ENCODE measurements around the gene SCN2A. TPM values are rescaled to one million over a fixed set of nuclear protein-coding genes. Genes with fewer than 3 reads are reported as not detected.
"Not testable (repeated sequence)": the region's sequence is repeated elsewhere in the genome, so short reads cannot be mapped to it uniquely, and the experiment has no call there.

The SCN2A gene
- polyA plus RNA-seq, 3 donors, result under 0.01 to 0.04 (median 0.02) TPM

- H3K27ac ChIP-seq (ENCODE audit: low read depth, low read length), result no peak overlapping the region
- 51 to 56% (median 54%) methylated on average over 5 of the region's 5 CpGs for WGBS, 3 donors
Observed at GRCh38 chr2:165294912-165295311, 55.7 kb downstream of the SCN2A start.

- H3K27ac ChIP-seq (ENCODE audit: low read depth, low read length), result no peak overlapping the region
- WGBS, 3 donors, result 93 to 95% (median 94%) methylated on average over 4 of the region's 4 CpGs
Observed at GRCh38 chr2:165295643-165296042, 56.4 kb downstream of the SCN2A start.

GRCh38 chr2:165305391-165306096 is 66.3 kb downstream of the SCN2A start:
- 39 to 53% (median 42%) methylated on average over 3 of the region's 3 CpGs for WGBS, 3 donors
- H3K27ac ChIP-seq (ENCODE audit: low read depth, low read length), result no peak overlapping the region

GRCh38 chr2:165307317-165307716 is 68.1 kb downstream of the SCN2A start:
- H3K27ac ChIP-seq (ENCODE audit: low read depth, low read length), result no peak overlapping the region
- 80 to 87% (median 81%) methylated on average over 1 of the region's 1 CpG for WGBS, 3 donors

- WGBS, 3 donors, result 69 to 80% (median 72%) methylated on average over 1 of the region's 1 CpG
- no peak overlapping the region for H3K27ac ChIP-seq (ENCODE audit: low read depth, low read length)
Observed at GRCh38 chr2:165311949-165312348, 72.7 kb downstream of the SCN2A start.

GRCh38 chr2:165312999-165313398 is 73.8 kb downstream of the SCN2A start:
- 87 to 91% (median 88%) methylated on average over 2 of the region's 2 CpGs for WGBS, 3 donors
- no peak overlapping the region for H3K27ac ChIP-seq (ENCODE audit: low read depth, low read length)

GRCh38 chr2:165313509-165313908 is 74.3 kb downstream of the SCN2A start:
- H3K27ac ChIP-seq (ENCODE audit: low read depth, low read length), result no peak overlapping the region
- WGBS, 3 donors, result 40 to 78% (median 50%) methylated on average over 4 of the region's 4 CpGs

GRCh38 chr2:165328272-165328671 is 89.1 kb downstream of the SCN2A start:
- H3K27ac ChIP-seq (ENCODE audit: low read depth, low read length), result no peak overlapping the region
- WGBS, 3 donors, result 42 to 77% (median 51%) methylated on average over 5 of the region's 5 CpGs

- 85 to 88% (median 86%) methylated on average over 2 of the region's 2 CpGs for WGBS, 3 donors
- H3K27ac ChIP-seq (ENCODE audit: low read depth, low read length), result not testable (repeated sequence)
Observed at GRCh38 chr2:165344276-165344675, 105.1 kb downstream of the SCN2A start.

GRCh38 chr2:165348441-165348840 is 109.2 kb downstream of the SCN2A start:
- no peak overlapping the region for H3K27ac ChIP-seq (ENCODE audit: low read depth, low read length)
- WGBS, 3 donors, result 84 to 94% (median 93%) methylated on average over 1 of the region's 1 CpG

- 77 to 86% (median 77%) methylated on average over 2 of the region's 2 CpGs for WGBS, 3 donors
Observed at GRCh38 chr2:165349181-165349580, 110.0 kb downstream of the SCN2A start.

GRCh38 chr2:165357758-165358157 is 118.5 kb downstream of the SCN2A start:
- H3K27ac ChIP-seq (ENCODE audit: low read depth, low read length), result no peak overlapping the region
- 22 to 39% (median 32%) methylated on average over 2 of the region's 2 CpGs for whole genome bisulfite sequencing, 3 donors

More at GRCh38 chr2:165349181-165349580, 110.0 kb downstream of the SCN2A start:
- H3K27ac ChIP-seq (ENCODE audit: low read depth, low read length), result no peak overlapping the region

- 66 to 75% (median 74%) methylated on average over 4 of the region's 4 CpGs for WGBS, 3 donors
- H3K27ac ChIP-seq (ENCODE audit: low read depth, low read length), result no peak overlapping the region
Observed at GRCh38 chr2:165361514-165361913, 122.3 kb downstream of the SCN2A start.

- WGBS, 3 donors, result 67 to 80% (median 75%) methylated on average over 11 of the region's 11 CpGs
- H3K27ac ChIP-seq (ENCODE audit: low read depth, low read length), result no peak overlapping the region
Observed at GRCh38 chr2:165369131-165369897, 130.1 kb downstream of the SCN2A start.

- H3K27ac ChIP-seq (ENCODE audit: low read depth, low read length), result no peak overlapping the region
- WGBS, 3 donors, result 73 to 85% (median 82%) methylated on average over 2 of the region's 2 CpGs
Observed at GRCh38 chr2:165369898-165370296, 130.7 kb downstream of the SCN2A start.

GRCh38 chr2:165371356-165371755 is 132.1 kb downstream of the SCN2A start:
- WGBS, 3 donors, result 57 to 79% (median 75%) methylated on average over 6 of the region's 6 CpGs
- H3K27ac ChIP-seq (ENCODE audit: low read depth, low read length), result no peak overlapping the region

GRCh38 chr2:165373278-165374010 is 134.2 kb downstream of the SCN2A start:
- 82 to 85% (median 84%) methylated on average over 5 of the region's 5 CpGs for WGBS, 3 donors
- no peak overlapping the region for H3K27ac ChIP-seq (ENCODE audit: low read depth, low read length)

GRCh38 chr2:165376571-165376975 is 137.4 kb downstream of the SCN2A start:
- WGBS, 3 donors, result 32 to 56% (median 38%) methylated on average over 3 of the region's 3 CpGs
- H3K27ac ChIP-seq (ENCODE audit: low read depth, low read length), result no peak overlapping the region

- no peak overlapping the region for H3K27ac ChIP-seq (ENCODE audit: low read depth, low read length)
- 65 to 94% (median 72%) methylated on average over 2 of the region's 2 CpGs for WGBS, 3 donors
Observed at GRCh38 chr2:165382362-165382761, 143.1 kb downstream of the SCN2A start.

Measured in adipose tissue (tissue), 3 donors.